ENCODE results near the gene FBXW9. TPM values are rescaled to one million over a fixed set of nuclear protein-coding genes. Genes with fewer than 3 reads are reported as not detected.

FBXW9 gene
- total RNA-seq, 1 donor: 2.0 TPM

Other genes starting within 250 kb of the FBXW9 start
- gene ZNF709, start 211.8 kb downstream of the FBXW9 start, total RNA-seq: 3.0 TPM
- 17.6 TPM for gene ZNF564, start 145.1 kb downstream of the FBXW9 start, total RNA-seq
- 5.6 TPM for gene ZNF490, start 85.8 kb downstream of the FBXW9 start, total RNA-seq
- gene ZNF791, start 85.7 kb downstream of the FBXW9 start, total RNA-seq: 52.8 TPM
- 143 TPM for gene MAN2B1, start 29.9 kb downstream of the FBXW9 start, total RNA-seq
- 3.4 TPM for gene WDR83, start 29.8 kb downstream of the FBXW9 start, total RNA-seq
- gene DHPS, start 14.8 kb downstream of the FBXW9 start, total RNA-seq: 63.2 TPM
- not detected for gene GNG14, start 8.6 kb downstream of the FBXW9 start, total RNA-seq
- gene TNPO2, start 27.3 kb upstream of the FBXW9 start, total RNA-seq: 20.3 TPM
- gene TRIR, start 38.1 kb upstream of the FBXW9 start, total RNA-seq: 194 TPM
- 28.7 TPM for gene GET3, start 40.9 kb upstream of the FBXW9 start, total RNA-seq
- not detected for gene BEST2, start 55.2 kb upstream of the FBXW9 start, total RNA-seq
- 8.3 TPM for gene HOOK2, start 78.9 kb upstream of the FBXW9 start, total RNA-seq
- 5,180 TPM for gene JUNB, start 94.9 kb upstream of the FBXW9 start, total RNA-seq
- 55.5 TPM for gene PRDX2, start 105.2 kb upstream of the FBXW9 start, total RNA-seq
- gene THSD8, start 105.4 kb upstream of the FBXW9 start, total RNA-seq: not detected
- gene RNASEH2A, start 110.0 kb upstream of the FBXW9 start, total RNA-seq: 1.4 TPM
- 0.21 TPM for gene RTBDN, start 137.9 kb upstream of the FBXW9 start, total RNA-seq
- 0.52 TPM for gene MAST1, start 141.9 kb upstream of the FBXW9 start, total RNA-seq
- 17.2 TPM for gene DNASE2, start 184.8 kb upstream of the FBXW9 start, total RNA-seq
- gene KLF1, start 190.6 kb upstream of the FBXW9 start, total RNA-seq: not detected
- gene GCDH, start 194.5 kb upstream of the FBXW9 start, total RNA-seq: 12.9 TPM
- 0.84 TPM for gene SYCE2, start 222.7 kb upstream of the FBXW9 start, total RNA-seq
- gene FARSA, start 237.1 kb upstream of the FBXW9 start, total RNA-seq: 12.2 TPM
- gene CALR, start 242.0 kb upstream of the FBXW9 start, total RNA-seq: 434 TPM
- 48.8 TPM for gene RAD23A, start 249.2 kb upstream of the FBXW9 start, total RNA-seq

All from mononuclear cell (primary cell).